Body of pancreas (tissue), 4 donors: ENCODE results near the gene ZNF628. TPM values are rescaled to one million over a fixed set of nuclear protein-coding genes. Genes with fewer than 3 reads are reported as not detected.

Experiments
- ATAC-seq: fragments of 150-250 bp; one replicate; pipeline ENCODE4 v1.9.1; 2016
- DNase-seq, 4 donors: peaks; one replicate each; pipeline ENCODE4 v3.0.0-alpha.2; 2019
- H3K27ac ChIP-seq, 4 donors: fragments of 200-600 bp; sonication (generic); 1 replicate in 3 of 4; 2 replicates in 1 of 4; pipeline versions ENCODE4 v1.5.1 to v1.6.1; 2016 to 2019; ENCODE audit warnings: mild to moderate bottlenecking in 1 of 4, mixed read lengths in 1 of 4, moderate library complexity in 1 of 4
- H3K27me3 ChIP-seq, 2 donors: fragments of 200-600 bp; sonication (generic); one replicate each; pipeline ENCODE4 v1.6.0; 2016; ENCODE audit warnings: mild to moderate bottlenecking in 1 of 2
- H3K36me3 ChIP-seq, 2 donors: fragments of 200-600 bp; sonication (generic); replicated peaks in 1 of 2; 2 replicates each; pipeline ENCODE4 v1.5.1; 2016; ENCODE audit warnings: low read depth in 2 of 2; ENCODE audit not compliant: insufficient read depth in 1 of 2
- H3K4me1 ChIP-seq: fragments of 200-600 bp; sonication (generic); one replicate; pipeline ENCODE4 v1.6.0; 2016
- H3K4me3 ChIP-seq, 2 donors: fragments of 200-600 bp; sonication (generic); 1 replicate in 1 of 2; 2 replicates in 1 of 2; pipeline ENCODE4 v1.5.1; 2016 to 2019
- H3K9me3 ChIP-seq, 3 donors: fragments of 200-600 bp; sonication (generic); 1 replicate in 2 of 3; 2 replicates in 1 of 3; pipeline ENCODE4 v1.5.1; 2016
- CTCF ChIP-seq, 7 experiments: fragments of 450-650 bp in 4 of 7; fragments of 200-600 bp in 3 of 7; sonication (generic) in 3 of 7; IDR thresholded peaks; one replicate each; pipeline ENCODE4 v1.5.1; 2016 to 2019; ENCODE audit warnings: antibody characterized with exemption in 7 of 7
- POLR2A ChIP-seq, 3 donors: fragments of 450-650 bp; IDR thresholded peaks; one replicate each; pipeline ENCODE4 v1.6.1; 2016; ENCODE audit warnings: antibody characterized with exemption in 3 of 3, mild to moderate bottlenecking in 2 of 3
- WGBS, 2 donors: methylation state at CpG; one replicate each; pipeline ENCODE4 v1.1.5; 2017; 5-methylcytosine and 5-hydroxymethylcytosine counted together
- intact Hi-C: fragments of 100-400 bp; cut with DNase I; formaldehyde crosslinking; loops from one replicate; pipeline ENCODE4 v1.15.1; 2023
- total RNA-seq, 2 donors: library from RNA; depleted of rRNA; stranded (reverse); fragments of >200 nt; gene quantifications; one replicate each; pipeline ENCODE4 v1.1.0, GENCODE V29; 2016

ZNF628 gene
- total RNA-seq, 2 donors from 2014 or later: 3.4 to 8.2 TPM

GRCh38 chr19:55504981-55505380, 28.6 kb downstream of the ZNF628 start:
- Histone ChIP-seq H3K36me3 (no peaks in the 10 kb centered on the region), H3K27me3 (no peaks in the 10 kb centered on the region), H3K4me3 (no peak overlapping the region), H3K9me3 (no peaks in the 10 kb centered on the region), H3K4me1 (peaks cover 10% of the 10 kb centered on the region), H3K27ac (no peak overlapping the region)
- intact Hi-C loops: loop anchor here (5.0 kb wide), 1 partner anchor 363 kb away; no protein-coding TSS in a partner anchor
- 63 to 65% methylated on average over 11 of the region's 11 CpGs for WGBS, 2 donors
- DNase-seq (no peak), ATAC-seq (no peak)
- no peak for TF ChIP-seq CTCF (IDR thresholded peaks at IDR 0.05)
- TF ChIP-seq POLR2A (IDR thresholded peaks at IDR 0.05): no peak

GRCh38 chr19:55508120-55508519, 31.7 kb downstream of the ZNF628 start:
- TF ChIP-seq POLR2A (IDR thresholded peaks at IDR 0.05) (no peak), CTCF (IDR thresholded peaks at IDR 0.05) (no peak)
- 61 to 63% methylated on average over 10 of the region's 10 CpGs for WGBS, 2 donors
- H3K27me3 ChIP-seq: no peaks in the 10 kb centered on the region
- no peaks in the 10 kb centered on the region for H3K9me3 ChIP-seq
- ATAC-seq (no peak), DNase-seq (no peak)
- H3K4me1 ChIP-seq: peaks cover 10% of the 10 kb centered on the region
- no peaks in the 10 kb centered on the region for H3K36me3 ChIP-seq
- H3K27ac ChIP-seq: no peak overlapping the region
- no peak overlapping the region for H3K4me3 ChIP-seq
- intact Hi-C loops: no loop called here

- peak overlapping the region in 1 of 2 donors; percentile 0 for H3K4me3 ChIP-seq
- no peaks in the 10 kb centered on the region for H3K36me3 ChIP-seq
- no peaks in the 10 kb centered on the region for H3K9me3 ChIP-seq
- ATAC-seq (peak; percentile 100), DNase-seq (peak; percentile 95 to 97 (median 96))
- TF ChIP-seq CTCF (IDR thresholded peaks at IDR 0.05): peak; percentile 77 to 98 (median 96)
- TF ChIP-seq POLR2A (IDR thresholded peaks at IDR 0.05): peak in 2 of 3 donors; percentile 39 to 58
- peaks cover 4% of the 10 kb centered on the region for H3K4me1 ChIP-seq
- peaks cover 0 to 5% of the 10 kb centered on the region in 2 donors for H3K27me3 ChIP-seq
- WGBS, 2 donors: 6 to 32% methylated on average over 12 to 56 of the region's 61 CpGs
- intact Hi-C loops: loop anchor here (5.0 kb wide), 2 partner anchors 95 to 115 kb away; no protein-coding TSS in a partner anchor
- peak overlapping the region; percentile 46 to 82 (median 74) for H3K27ac ChIP-seq
Observed at GRCh38 chr19:55516878-55517620, 40.6 kb downstream of the ZNF628 start.

GRCh38 chr19:55519451-55520311, 43.3 kb downstream of the ZNF628 start:
- Histone ChIP-seq H3K27me3 (peaks cover 0 to 3% of the 10 kb centered on the region in 2 donors), H3K27ac (no peak overlapping the region), H3K9me3 (no peaks in the 10 kb centered on the region), H3K36me3 (no peaks in the 10 kb centered on the region), H3K4me3 (no peak overlapping the region), H3K4me1 (peaks cover 4% of the 10 kb centered on the region)
- 77 to 80% methylated on average over 10 of the region's 10 CpGs for WGBS, 2 donors
- TF ChIP-seq CTCF (IDR thresholded peaks at IDR 0.05) (no peak), POLR2A (IDR thresholded peaks at IDR 0.05) (no peak)
- ATAC-seq (no peak), DNase-seq (no peak)
- intact Hi-C loops: loop anchor here (5.0 kb wide), 2 partner anchors 93 to 113 kb away; no protein-coding TSS in a partner anchor
